Panc1 (cell line): ENCODE measurements around the gene ARMC5. TPM values are rescaled to one million over a fixed set of nuclear protein-coding genes. Genes with fewer than 3 reads are reported as not detected.
"Not testable (repeated sequence)": the region's sequence is repeated elsewhere in the genome, so short reads cannot be mapped to it uniquely, and the experiment has no call there.

Source experiments
- ATAC-seq: fragments of 200-7000 bp; cut with Tn5 transposase; 2 replicates; pipeline ENCODE4 v1.9.1; 2020; ENCODE audit warnings: mild to moderate bottlenecking, moderate library complexity
- BruUV-seq: library from RNA; stranded (reverse); fragments of 400-500 nt; replicated peaks from 2 replicates; lab custom pipeline; 2021; lab: Mats Ljungman, UMichigan
- CTCF ChIA-PET: fragments of 300-600 bp; sonication (Branson Sonifier 250); formaldehyde crosslinking; loops from one replicate; lab custom pipeline; 2022; ENCODE audit warnings: antibody characterized with exemption; lab: Charles Lee
- POLR2A ChIA-PET: fragments of 300-600 bp; sonication (Branson Sonifier 250); formaldehyde crosslinking; loops from one replicate; lab custom pipeline; 2022; ENCODE audit warnings: antibody characterized with exemption; lab: Charles Lee
- DNase-seq: peaks from one replicate; pipeline ENCODE4 v3.0.0-alpha.2; 2010; ENCODE audit warnings: low read depth, low spot score
- H3K27ac ChIP-seq: 2 replicates; pipeline ENCODE4 v1.5.1; 2011; ENCODE audit warnings: mild to moderate bottlenecking, low read length, inconsistent platforms
- H3K27me3 ChIP-seq: fragments of 200-500 bp; sonication (Bioruptor generic); 2 replicates; pipeline ENCODE4 v1.6.0; 2014; ENCODE audit warnings: low read length, inconsistent platforms; ENCODE audit not compliant: control insufficient read depth, insufficient read depth
- H3K36me3 ChIP-seq: fragments of 200-500 bp; sonication (Bioruptor generic); 2 replicates; pipeline ENCODE4 v1.5.1; 2014; ENCODE audit warnings: inconsistent platforms, mild to moderate bottlenecking, low read length, moderate library complexity; ENCODE audit not compliant: control insufficient read depth, insufficient read depth
- H3K4me1 ChIP-seq: 2 replicates; pipeline ENCODE4 v1.5.1; 2011; ENCODE audit warnings: inconsistent platforms, mild to moderate bottlenecking, low read length, moderate library complexity; ENCODE audit not compliant: control insufficient read depth, insufficient read depth
- H3K4me3 ChIP-seq, 2 experiments: 2 replicates each; pipeline ENCODE4 v1.5.1; 2011 to 2012; ENCODE audit warnings: low read depth in 2 of 2, low read length in 2 of 2, mild to moderate bottlenecking in 2 of 2, inconsistent platforms in 1 of 2, moderate library complexity in 1 of 2
- H3K9me3 ChIP-seq: fragments of 200-500 bp; sonication (Bioruptor generic); 2 replicates; pipeline ENCODE4 v1.5.1; 2014; ENCODE audit warnings: low read depth, mild to moderate bottlenecking, inconsistent platforms, low read length, moderate library complexity; ENCODE audit not compliant: control insufficient read depth, insufficient read depth
- POLR2AphosphoS5 ChIP-seq: IDR thresholded peaks from 2 replicates; pipeline ENCODE4 v1.6.1; 2012; ENCODE audit warnings: mild to moderate bottlenecking, low read depth, low read length, moderate library complexity
- SIN3A ChIP-seq: IDR thresholded peaks from 2 replicates; pipeline ENCODE4 v1.6.1; 2012; ENCODE audit warnings: low read depth, mild to moderate bottlenecking, low read length, moderate library complexity, borderline replicate concordance; ENCODE audit not compliant: insufficient read depth
- TCF7L2 ChIP-seq: IDR thresholded peaks from 2 replicates; pipeline ENCODE4 v1.6.1; 2011; ENCODE audit warnings: mild to moderate bottlenecking, low read depth, low read length, inconsistent platforms
- in situ Hi-C: cut with HindIII; loops from 2 replicates; pipeline ENCODE4 v1.10.0; 2016; ENCODE audit warnings: low sequenced_read_pairs, low pct_unique_long_range_greater_than_20kb
- intact Hi-C: fragments of 100-400 bp; cut with micrococcal nuclease; formaldehyde crosslinking; loops from one replicate; pipeline ENCODE4 v1.10.0; 2022; ENCODE audit not compliant: unreplicated experiment
- total RNA-seq: library from RNA; stranded (reverse); gene quantifications from one replicate; pipeline ENCODE4 v1.2.1, GENCODE V29; 2021; ENCODE audit not compliant: unreplicated experiment
- TF ChIP-seq, protein P1 (sequence below): fragments of 450-650 bp; IDR thresholded peaks from 2 replicates; pipeline ENCODE4 v1.5.1; 2017; ENCODE audit warnings: mild to moderate bottlenecking
- TF ChIP-seq, protein P2 (sequence below), 2 experiments: IDR thresholded peaks; 2 replicates each; pipeline ENCODE4 v1.6.1; 2011 to 2012; ENCODE audit warnings: low read depth in 2 of 2, control low read depth in 1 of 2, low read length in 1 of 2, mild to moderate bottlenecking in 1 of 2, moderate library complexity in 1 of 2; ENCODE audit not compliant: insufficient read depth in 1 of 2

ARMC5 gene
- total RNA-seq, 1 experiment from 2014 or later: 19.8 TPM

DNA sequence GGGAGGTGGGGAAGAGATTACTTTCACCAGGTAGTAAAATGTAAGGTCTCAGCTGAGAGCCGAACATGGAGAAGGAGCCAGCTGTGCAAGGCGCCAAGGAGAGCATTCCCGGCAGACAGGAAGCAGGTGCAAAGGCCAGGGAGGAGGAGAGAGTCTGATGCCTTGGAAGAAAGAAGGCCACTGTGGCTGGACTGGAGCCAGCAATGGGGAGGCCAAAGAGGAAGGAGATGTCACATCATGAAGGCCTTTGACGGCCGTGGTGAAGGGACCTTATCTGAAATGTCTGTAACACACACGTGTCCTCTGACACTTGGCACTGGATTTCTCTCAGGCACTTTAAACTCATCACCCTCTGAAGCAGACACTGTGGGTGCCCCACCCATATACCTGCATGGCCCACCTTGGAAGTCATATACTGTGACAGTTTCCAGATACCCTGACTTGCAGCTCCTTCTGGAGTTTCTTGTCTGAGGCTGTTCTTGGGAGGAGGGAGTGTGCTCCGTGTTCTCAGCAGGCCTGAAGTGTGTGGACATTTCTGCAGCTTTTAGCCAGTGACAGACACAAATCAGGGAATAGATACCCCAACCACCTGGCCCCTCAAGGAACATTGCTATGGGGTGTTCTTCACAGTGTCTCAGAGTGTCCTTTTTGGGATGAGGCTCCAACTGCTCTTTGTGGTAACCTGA, 21.7 kb downstream of the ARMC5 start:
- no TSS peak for BruUV-seq
- ChIA-PET CTCF (interaction anchor here (0.8 kb wide), 1 partner anchor 253 kb away, joined by 3 read pairs; no protein-coding TSS in a partner anchor), POLR2A (no interaction called here)
- H3K4me3 ChIP-seq: no peak overlapping the region
- ATAC-seq: no peak
- TF ChIP-seq SIN3A (no peak), POLR2AphosphoS5 (no peak), TCF7L2 (no peak)
- TF ChIP-seq, protein P1, sequence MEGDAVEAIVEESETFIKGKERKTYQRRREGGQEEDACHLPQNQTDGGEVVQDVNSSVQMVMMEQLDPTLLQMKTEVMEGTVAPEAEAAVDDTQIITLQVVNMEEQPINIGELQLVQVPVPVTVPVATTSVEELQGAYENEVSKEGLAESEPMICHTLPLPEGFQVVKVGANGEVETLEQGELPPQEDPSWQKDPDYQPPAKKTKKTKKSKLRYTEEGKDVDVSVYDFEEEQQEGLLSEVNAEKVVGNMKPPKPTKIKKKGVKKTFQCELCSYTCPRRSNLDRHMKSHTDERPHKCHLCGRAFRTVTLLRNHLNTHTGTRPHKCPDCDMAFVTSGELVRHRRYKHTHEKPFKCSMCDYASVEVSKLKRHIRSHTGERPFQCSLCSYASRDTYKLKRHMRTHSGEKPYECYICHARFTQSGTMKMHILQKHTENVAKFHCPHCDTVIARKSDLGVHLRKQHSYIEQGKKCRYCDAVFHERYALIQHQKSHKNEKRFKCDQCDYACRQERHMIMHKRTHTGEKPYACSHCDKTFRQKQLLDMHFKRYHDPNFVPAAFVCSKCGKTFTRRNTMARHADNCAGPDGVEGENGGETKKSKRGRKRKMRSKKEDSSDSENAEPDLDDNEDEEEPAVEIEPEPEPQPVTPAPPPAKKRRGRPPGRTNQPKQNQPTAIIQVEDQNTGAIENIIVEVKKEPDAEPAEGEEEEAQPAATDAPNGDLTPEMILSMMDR: no peak
- TF ChIP-seq, protein P2, sequence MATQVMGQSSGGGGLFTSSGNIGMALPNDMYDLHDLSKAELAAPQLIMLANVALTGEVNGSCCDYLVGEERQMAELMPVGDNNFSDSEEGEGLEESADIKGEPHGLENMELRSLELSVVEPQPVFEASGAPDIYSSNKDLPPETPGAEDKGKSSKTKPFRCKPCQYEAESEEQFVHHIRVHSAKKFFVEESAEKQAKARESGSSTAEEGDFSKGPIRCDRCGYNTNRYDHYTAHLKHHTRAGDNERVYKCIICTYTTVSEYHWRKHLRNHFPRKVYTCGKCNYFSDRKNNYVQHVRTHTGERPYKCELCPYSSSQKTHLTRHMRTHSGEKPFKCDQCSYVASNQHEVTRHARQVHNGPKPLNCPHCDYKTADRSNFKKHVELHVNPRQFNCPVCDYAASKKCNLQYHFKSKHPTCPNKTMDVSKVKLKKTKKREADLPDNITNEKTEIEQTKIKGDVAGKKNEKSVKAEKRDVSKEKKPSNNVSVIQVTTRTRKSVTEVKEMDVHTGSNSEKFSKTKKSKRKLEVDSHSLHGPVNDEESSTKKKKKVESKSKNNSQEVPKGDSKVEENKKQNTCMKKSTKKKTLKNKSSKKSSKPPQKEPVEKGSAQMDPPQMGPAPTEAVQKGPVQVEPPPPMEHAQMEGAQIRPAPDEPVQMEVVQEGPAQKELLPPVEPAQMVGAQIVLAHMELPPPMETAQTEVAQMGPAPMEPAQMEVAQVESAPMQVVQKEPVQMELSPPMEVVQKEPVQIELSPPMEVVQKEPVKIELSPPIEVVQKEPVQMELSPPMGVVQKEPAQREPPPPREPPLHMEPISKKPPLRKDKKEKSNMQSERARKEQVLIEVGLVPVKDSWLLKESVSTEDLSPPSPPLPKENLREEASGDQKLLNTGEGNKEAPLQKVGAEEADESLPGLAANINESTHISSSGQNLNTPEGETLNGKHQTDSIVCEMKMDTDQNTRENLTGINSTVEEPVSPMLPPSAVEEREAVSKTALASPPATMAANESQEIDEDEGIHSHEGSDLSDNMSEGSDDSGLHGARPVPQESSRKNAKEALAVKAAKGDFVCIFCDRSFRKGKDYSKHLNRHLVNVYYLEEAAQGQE (IDR thresholded peaks at IDR 0.05; ENCODE audit: insufficient read depth in 1 of 2, low read depth in 2 of 2, low read length in 1 of 2): no peak
- in situ Hi-C loops: no loop called here
- no peaks in the 10 kb centered on the region for H3K36me3 ChIP-seq
- no peaks in the 10 kb centered on the region for H3K9me3 ChIP-seq
- H3K27ac ChIP-seq: no peak overlapping the region
- DNase-seq: no peak
- intact Hi-C loops: loop anchor here (10.0 kb wide), 1 partner anchor 194 kb away; no protein-coding TSS in a partner anchor
- no peaks in the 10 kb centered on the region for H3K27me3 ChIP-seq
- H3K4me1 ChIP-seq: peaks cover 4% of the 10 kb centered on the region; the same call in 1 of the 2 replicates

DNA sequence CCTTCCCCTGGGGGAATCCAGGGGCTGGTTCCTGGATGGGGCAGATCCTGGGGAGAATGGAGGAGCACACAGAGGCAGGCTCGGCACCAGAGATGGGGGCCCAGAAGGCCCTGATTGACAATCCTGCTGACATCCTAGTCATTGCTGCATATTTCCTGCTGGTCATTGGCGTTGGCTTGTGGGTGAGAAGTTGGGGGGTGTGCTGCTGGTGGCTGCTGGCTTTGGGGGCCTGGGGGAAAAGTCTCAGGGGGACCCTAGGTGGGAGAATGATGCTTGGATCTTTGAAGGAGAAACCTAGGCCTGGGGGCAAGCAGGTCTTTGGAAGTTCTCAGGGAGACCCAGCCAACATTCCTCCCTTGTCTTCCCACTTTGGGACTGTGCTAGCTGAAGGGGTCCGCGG, 23.8 kb downstream of the ARMC5 start, which contains the start of gene SLC5A2:
TSS of gene SLC5A2 (plus strand) at position 43 of the 400 bp plus-strand sequence. CDS start at position 57, 14 bp downstream.
- Histone ChIP-seq H3K36me3 (no peaks in the 10 kb centered on the region), H3K9me3 (no peaks in the 10 kb centered on the region), H3K27ac (no peak within 1 kb of the TSS), H3K4me1 (no peaks in the 10 kb centered on the region), H3K27me3 (no peaks in the 10 kb centered on the region), H3K4me3 (no peak within 1 kb of the TSS)
- no peak for ATAC-seq
- BruUV-seq: no TSS peak
- TF ChIP-seq SIN3A (no peak), TCF7L2 (no peak), POLR2AphosphoS5 (no peak)
- TF ChIP-seq, protein P2 (IDR thresholded peaks at IDR 0.05; ENCODE audit: insufficient read depth in 1 of 2, low read depth in 2 of 2, low read length in 1 of 2): no peak
- TF ChIP-seq, protein P1: no peak
- no peak for DNase-seq
- ChIA-PET CTCF (no interaction called here), POLR2A (no interaction called here)
- intact Hi-C loops (loop anchor here (10.0 kb wide), 1 partner anchor 192 kb away; no protein-coding TSS in a partner anchor), in situ Hi-C loops (no loop called here)

DNA sequence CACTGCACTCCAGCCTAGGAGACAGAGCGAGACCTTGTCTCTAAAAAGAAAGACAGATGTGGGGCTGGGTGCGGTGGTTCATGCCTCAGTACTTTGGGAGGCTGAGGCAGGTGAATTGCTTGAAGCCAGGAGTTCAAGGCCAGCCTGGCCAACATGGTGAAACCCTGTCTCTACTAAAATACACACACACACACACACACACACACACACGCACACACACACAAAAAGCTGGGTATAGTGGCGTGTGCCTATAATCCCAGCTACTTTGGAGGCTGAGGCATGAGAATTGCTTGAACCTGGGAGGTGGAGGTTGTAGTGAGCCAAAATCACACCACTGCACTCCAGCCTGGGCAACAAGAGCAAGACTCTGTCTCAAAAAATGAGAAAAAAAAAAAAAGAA, 24.7 kb downstream of the ARMC5 start:
- H3K4me3 ChIP-seq, H3K9me3 ChIP-seq, H3K27ac ChIP-seq, CTCF ChIA-PET, DNase-seq, H3K4me1 ChIP-seq, in situ Hi-C loops, H3K27me3 ChIP-seq, BruUV-seq, POLR2A ChIA-PET, ATAC-seq, H3K36me3 ChIP-seq: not testable (repeated sequence)
- intact Hi-C loops: loop anchor here (10.0 kb wide), 1 partner anchor 191 kb away; no protein-coding TSS in a partner anchor
